Measurements from ENCODE around the gene HIBCH. TPM values are rescaled to one million over a fixed set of nuclear protein-coding genes. Genes with fewer than 3 reads are reported as not detected.

Gene HIBCH
- total RNA-seq, 2 donors from 2014 or later, result 30.8 to 46.7 TPM

DNA sequence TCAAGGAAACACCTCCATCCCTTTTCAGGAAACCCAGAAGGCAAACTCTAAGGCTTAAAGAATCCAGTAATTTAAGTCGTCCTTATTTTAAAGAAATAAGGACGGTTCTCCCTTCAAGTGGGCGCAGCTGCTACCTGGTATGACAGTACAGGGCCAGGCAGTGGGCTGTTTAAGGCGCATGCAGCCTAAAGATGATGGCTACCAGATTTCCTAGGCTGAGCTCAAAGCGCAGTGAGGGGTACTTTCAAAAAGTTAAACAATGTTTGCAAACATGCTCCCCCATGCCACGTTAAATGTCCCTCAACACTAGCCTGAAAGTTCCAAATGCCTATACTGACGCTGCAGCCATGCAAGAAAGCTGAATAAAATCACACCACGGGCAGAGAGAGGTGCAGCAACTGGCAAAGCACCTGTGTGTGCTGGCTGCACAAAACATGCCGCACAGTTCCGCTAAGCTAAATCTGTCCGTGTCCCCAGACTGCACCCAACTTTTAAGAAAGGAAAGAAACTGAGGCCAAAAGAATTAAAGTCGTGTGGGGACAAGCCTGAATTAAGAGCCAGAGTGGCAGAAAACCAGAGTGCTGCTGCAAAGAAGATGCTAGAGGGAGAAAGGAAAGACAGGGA lies 583 bp downstream of the HIBCH start:
- H3K27ac Mint-ChIP-seq, result peak overlapping the region; percentile 92
- Histone ChIP-seq H3K27me3 (ENCODE audit: control insufficient read depth, insufficient read depth, low read length, poor library complexity, severe bottlenecking) (no peaks in the 10 kb centered on the region), H3K9me3 (ENCODE audit: control insufficient read depth, low read length) (no peaks in the 10 kb centered on the region), H3K36me3 (ENCODE audit: control insufficient read depth, insufficient read depth, low read length) (no peaks in the 10 kb centered on the region), H3K27ac (ENCODE audit: low read depth, low read length) (peak overlapping the region; percentile 25), H3K9ac (ENCODE audit: extremely low read depth, low read length, poor library complexity, severe bottlenecking) (peak overlapping the region; percentile 74), H3K4me3 (ENCODE audit: low read length) (peak overlapping the region; percentile 98), H3K4me1 (ENCODE audit: control insufficient read depth, insufficient read depth, low read length) (peaks cover 3% of the 10 kb centered on the region)
- no peaks in the 10 kb centered on the region for H3K27me3 Mint-ChIP-seq (ENCODE audit: insufficient read depth)
- TF ChIP-seq, protein P1, sequence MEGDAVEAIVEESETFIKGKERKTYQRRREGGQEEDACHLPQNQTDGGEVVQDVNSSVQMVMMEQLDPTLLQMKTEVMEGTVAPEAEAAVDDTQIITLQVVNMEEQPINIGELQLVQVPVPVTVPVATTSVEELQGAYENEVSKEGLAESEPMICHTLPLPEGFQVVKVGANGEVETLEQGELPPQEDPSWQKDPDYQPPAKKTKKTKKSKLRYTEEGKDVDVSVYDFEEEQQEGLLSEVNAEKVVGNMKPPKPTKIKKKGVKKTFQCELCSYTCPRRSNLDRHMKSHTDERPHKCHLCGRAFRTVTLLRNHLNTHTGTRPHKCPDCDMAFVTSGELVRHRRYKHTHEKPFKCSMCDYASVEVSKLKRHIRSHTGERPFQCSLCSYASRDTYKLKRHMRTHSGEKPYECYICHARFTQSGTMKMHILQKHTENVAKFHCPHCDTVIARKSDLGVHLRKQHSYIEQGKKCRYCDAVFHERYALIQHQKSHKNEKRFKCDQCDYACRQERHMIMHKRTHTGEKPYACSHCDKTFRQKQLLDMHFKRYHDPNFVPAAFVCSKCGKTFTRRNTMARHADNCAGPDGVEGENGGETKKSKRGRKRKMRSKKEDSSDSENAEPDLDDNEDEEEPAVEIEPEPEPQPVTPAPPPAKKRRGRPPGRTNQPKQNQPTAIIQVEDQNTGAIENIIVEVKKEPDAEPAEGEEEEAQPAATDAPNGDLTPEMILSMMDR (conservative IDR thresholded peaks at IDR 0.05), result no peak
- H3K36me3 Mint-ChIP-seq (ENCODE audit: low read depth), result peaks cover 7% of the 10 kb centered on the region
- H3K4me1 Mint-ChIP-seq, result peaks cover 24% of the 10 kb centered on the region
- peak overlapping the region; percentile 84 for H3K4me3 Mint-ChIP-seq
- no peaks in the 10 kb centered on the region for H3K9me3 Mint-ChIP-seq
- 9% methylated on average over 10 to 12 of the region's 12 CpGs for WGBS, 2 experiments (ENCODE audit: insufficient coverage in 1 of 2, insufficient read length in 1 of 2)
- DNase-seq, result no peak

DNA sequence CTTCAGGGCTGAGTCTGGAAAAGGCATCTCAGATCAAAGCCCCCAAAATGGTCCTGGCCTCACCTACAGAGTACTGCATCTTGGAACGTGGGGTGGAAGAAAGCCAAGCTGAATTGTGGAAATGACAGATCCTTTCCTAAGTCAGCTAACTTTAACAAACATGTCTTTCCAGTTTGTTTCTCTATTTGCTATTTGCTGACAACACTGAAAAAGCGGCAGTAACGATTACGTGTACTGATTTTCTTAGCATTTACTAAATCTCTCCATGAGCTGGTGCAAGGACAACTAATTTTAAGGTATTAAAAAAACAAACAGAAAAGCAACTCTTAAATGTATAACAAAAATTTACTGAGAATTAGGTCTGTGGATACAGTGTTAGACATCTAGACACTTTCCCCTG lies 1.1 kb downstream of the HIBCH start:
- Mint-ChIP-seq H3K9me3 (no peaks in the 10 kb centered on the region), H3K36me3 (ENCODE audit: low read depth) (peaks cover 7% of the 10 kb centered on the region), H3K4me3 (peak overlapping the region; percentile 84), H3K27me3 (ENCODE audit: insufficient read depth) (no peaks in the 10 kb centered on the region), H3K4me1 (peaks cover 24% of the 10 kb centered on the region), H3K27ac (no peak overlapping the region)
- 90 to 100% methylated on average over 1 to 4 of the region's 4 CpGs for WGBS, 2 experiments (ENCODE audit: insufficient coverage in 1 of 2, insufficient read length in 1 of 2)
- peaks cover 4% of the 10 kb centered on the region for H3K9me3 ChIP-seq (ENCODE audit: control insufficient read depth, low read length)
- H3K36me3 ChIP-seq (ENCODE audit: control insufficient read depth, insufficient read depth, low read length), result no peaks in the 10 kb centered on the region
- DNase-seq, result no peak
- peak overlapping the region; percentile 74 for H3K9ac ChIP-seq (ENCODE audit: extremely low read depth, low read length, poor library complexity, severe bottlenecking)
- peaks cover 3% of the 10 kb centered on the region for H3K4me1 ChIP-seq (ENCODE audit: control insufficient read depth, insufficient read depth, low read length)
- TF ChIP-seq, protein P1 (conservative IDR thresholded peaks at IDR 0.05), result no peak
- no peak overlapping the region for H3K27ac ChIP-seq (ENCODE audit: low read depth, low read length)
- no peaks in the 10 kb centered on the region for H3K27me3 ChIP-seq (ENCODE audit: control insufficient read depth, insufficient read depth, low read length, poor library complexity, severe bottlenecking)
- H3K4me3 ChIP-seq (ENCODE audit: low read length), result peak overlapping the region; percentile 98

DNA sequence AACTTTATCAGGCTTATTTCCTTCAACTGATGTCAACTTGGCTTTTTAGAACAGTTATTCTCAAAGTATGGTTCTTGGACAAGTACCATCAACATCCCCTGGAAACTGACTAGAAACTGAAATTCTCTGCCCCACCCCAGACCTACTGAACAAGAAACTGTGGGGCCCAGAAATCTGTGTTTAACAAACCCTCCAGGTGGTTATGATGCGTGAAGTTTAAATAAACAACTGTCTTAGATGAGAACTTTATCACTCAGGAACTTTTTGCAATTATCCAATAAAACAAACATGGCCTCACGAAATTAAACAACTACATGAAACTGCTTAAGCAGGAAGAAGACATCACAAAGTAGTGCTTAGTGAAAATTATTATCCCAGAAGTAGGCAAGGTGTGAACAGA lies 4.4 kb downstream of the HIBCH start:
- no peak overlapping the region for H3K27ac ChIP-seq (ENCODE audit: low read depth, low read length)
- H3K4me1 Mint-ChIP-seq, result peaks cover 24% of the 10 kb centered on the region
- TF ChIP-seq, protein P1 (conservative IDR thresholded peaks at IDR 0.05), result no peak
- no peak for DNase-seq
- peaks cover 9% of the 10 kb centered on the region for H3K36me3 Mint-ChIP-seq (ENCODE audit: low read depth)
- H3K4me3 ChIP-seq (ENCODE audit: low read length), result no peak overlapping the region
- no peaks in the 10 kb centered on the region for H3K27me3 ChIP-seq (ENCODE audit: control insufficient read depth, insufficient read depth, low read length, poor library complexity, severe bottlenecking)
- no peaks in the 10 kb centered on the region for H3K9me3 Mint-ChIP-seq
- 97% methylated on average over 2 of the region's 2 CpGs; no CpG with 5 or more reads in 1 of the 2 experiments for WGBS, 2 experiments (ENCODE audit: insufficient coverage in 1 of 2, insufficient read length in 1 of 2)
- H3K27ac Mint-ChIP-seq, result no peak overlapping the region
- no peak overlapping the region for H3K4me3 Mint-ChIP-seq
- no peak overlapping the region for H3K9ac ChIP-seq (ENCODE audit: extremely low read depth, low read length, poor library complexity, severe bottlenecking)
- H3K27me3 Mint-ChIP-seq (ENCODE audit: insufficient read depth), result no peaks in the 10 kb centered on the region
- H3K36me3 ChIP-seq (ENCODE audit: control insufficient read depth, insufficient read depth, low read length), result peaks cover 5% of the 10 kb centered on the region
- peaks cover 3% of the 10 kb centered on the region for H3K4me1 ChIP-seq (ENCODE audit: control insufficient read depth, insufficient read depth, low read length)
- H3K9me3 ChIP-seq (ENCODE audit: control insufficient read depth, low read length), result peaks cover 6% of the 10 kb centered on the region
